WTC11 (cell line): ENCODE data around the gene CDH13.

Experiments
- FOXJ3 ChIP-seq: sonication (generic); formaldehyde crosslinking; IDR thresholded peaks from 2 replicates; pipeline ENCODE4 v1.9.0; 2021; ENCODE audit warnings: missing genetic modification reagents, mild to moderate bottlenecking, borderline replicate concordance
- JUN ChIP-seq: sonication (generic); formaldehyde crosslinking; IDR thresholded peaks from 2 replicates; pipeline ENCODE4 v1.8.0; 2023; ENCODE audit warnings: mild to moderate bottlenecking, missing genetic modification reagents
- NR2C2 ChIP-seq: sonication (generic); formaldehyde crosslinking; IDR thresholded peaks from 2 replicates; pipeline ENCODE4 v1.8.0; 2022; ENCODE audit warnings: mild to moderate bottlenecking, missing genetic modification reagents
- TEAD4 ChIP-seq: sonication (generic); formaldehyde crosslinking; IDR thresholded peaks from 2 replicates; pipeline ENCODE4 v1.8.0; 2022; ENCODE audit warnings: mild to moderate bottlenecking, missing genetic modification reagents
- TF ChIP-seq, protein P1 (sequence below): fragments of 200-600 bp; IDR thresholded peaks from 2 replicates; pipeline ENCODE4 v1.8.0; 2022; ENCODE audit warnings: antibody characterized with exemption
- TF ChIP-seq, protein P2 (sequence below): sonication (generic); formaldehyde crosslinking; IDR thresholded peaks from 2 replicates; pipeline ENCODE4 v1.8.0; 2022; ENCODE audit warnings: mild to moderate bottlenecking, missing genetic modification reagents

DNA sequence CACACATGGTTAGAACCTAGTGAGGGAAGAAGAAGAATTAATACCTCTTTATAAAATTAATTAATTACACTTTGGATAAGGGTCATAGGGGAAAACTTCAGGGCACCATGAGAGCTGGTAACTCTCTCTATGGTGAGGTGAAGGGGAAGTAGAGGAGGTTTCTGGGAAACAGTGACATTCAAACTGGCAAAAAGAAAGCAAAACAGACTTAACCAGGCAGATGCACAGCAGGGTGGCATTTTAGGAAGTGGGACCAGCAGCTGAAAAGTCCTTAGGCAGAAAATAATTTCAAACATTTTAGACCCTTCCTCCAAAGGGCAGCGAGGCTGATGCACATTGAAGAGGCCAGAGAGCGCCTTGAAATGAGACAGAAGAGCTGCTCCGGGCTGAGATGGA, 157.8 kb downstream of the CDH13 start:
- TF ChIP-seq, protein P1, sequence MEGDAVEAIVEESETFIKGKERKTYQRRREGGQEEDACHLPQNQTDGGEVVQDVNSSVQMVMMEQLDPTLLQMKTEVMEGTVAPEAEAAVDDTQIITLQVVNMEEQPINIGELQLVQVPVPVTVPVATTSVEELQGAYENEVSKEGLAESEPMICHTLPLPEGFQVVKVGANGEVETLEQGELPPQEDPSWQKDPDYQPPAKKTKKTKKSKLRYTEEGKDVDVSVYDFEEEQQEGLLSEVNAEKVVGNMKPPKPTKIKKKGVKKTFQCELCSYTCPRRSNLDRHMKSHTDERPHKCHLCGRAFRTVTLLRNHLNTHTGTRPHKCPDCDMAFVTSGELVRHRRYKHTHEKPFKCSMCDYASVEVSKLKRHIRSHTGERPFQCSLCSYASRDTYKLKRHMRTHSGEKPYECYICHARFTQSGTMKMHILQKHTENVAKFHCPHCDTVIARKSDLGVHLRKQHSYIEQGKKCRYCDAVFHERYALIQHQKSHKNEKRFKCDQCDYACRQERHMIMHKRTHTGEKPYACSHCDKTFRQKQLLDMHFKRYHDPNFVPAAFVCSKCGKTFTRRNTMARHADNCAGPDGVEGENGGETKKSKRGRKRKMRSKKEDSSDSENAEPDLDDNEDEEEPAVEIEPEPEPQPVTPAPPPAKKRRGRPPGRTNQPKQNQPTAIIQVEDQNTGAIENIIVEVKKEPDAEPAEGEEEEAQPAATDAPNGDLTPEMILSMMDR: no peak
- TF ChIP-seq JUN (CRISPR knock-in tag) (no peak), FOXJ3 (CRISPR knock-in tag) (no peak), TEAD4 (CRISPR knock-in tag) (no peak), NR2C2 (CRISPR knock-in tag) (no peak)
- TF ChIP-seq, protein P2, sequence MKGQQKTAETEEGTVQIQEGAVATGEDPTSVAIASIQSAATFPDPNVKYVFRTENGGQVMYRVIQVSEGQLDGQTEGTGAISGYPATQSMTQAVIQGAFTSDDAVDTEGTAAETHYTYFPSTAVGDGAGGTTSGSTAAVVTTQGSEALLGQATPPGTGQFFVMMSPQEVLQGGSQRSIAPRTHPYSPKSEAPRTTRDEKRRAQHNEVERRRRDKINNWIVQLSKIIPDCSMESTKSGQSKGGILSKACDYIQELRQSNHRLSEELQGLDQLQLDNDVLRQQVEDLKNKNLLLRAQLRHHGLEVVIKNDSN (CRISPR knock-in tag): no peak
